K562 (cell line): Measurements from ENCODE around the gene ABHD4. TPM values are rescaled to one million over a fixed set of nuclear protein-coding genes. Genes with fewer than 3 reads are reported as not detected.
A peak's percentile ranks its signal among the peaks of the same experiment; 100 is the strongest.

Experiments used
- ATAC-seq: fragments of 200-7000 bp; cut with Tn5 transposase; 3 replicates; pipeline ENCODE4 v1.9.1; 2020; ENCODE audit warnings: moderate library complexity
- BruUV-seq: library from RNA; stranded (reverse); fragments of 400-500 nt; replicated peaks from 2 replicates; lab custom pipeline; 2021; lab: Mats Ljungman, UMichigan
- CTCF ChIA-PET: fragments of 300-600 bp; formaldehyde crosslinking; extraction: SDS; loops from one replicate; lab custom pipeline; 2021; ENCODE audit warnings: low intra/inter-chr PET ratio; lab: Yijun Ruan, JAX
- POLR2A ChIA-PET: fragments of 300-600, 350-650 bp; sonication (Branson Sonifier 250); formaldehyde crosslinking; extraction: SDS; loops from one replicate; lab custom pipeline; 2021; ENCODE audit warnings: antibody characterized with exemption, inconsistent platforms; lab: Yijun Ruan, JAX
- DNase-seq, 4 experiments: peaks; one replicate each; pipeline versions ENCODE4 v3.0.0 to v3.0.0-alpha.2; 2011 to 2018; ENCODE audit warnings: low spot score in 3 of 4, mixed read lengths in 3 of 4; ENCODE audit errors: extremely low read depth in 1 of 4
- FAIRE-seq: peaks from 2 replicates; lab custom pipeline; 2011; peaks lifted over from hg19 to GRCh38; lab: Jason Lieb, UNC
- H2AFZ ChIP-seq: 2 replicates; pipeline ENCODE4 v1.6.0; 2011; ENCODE audit warnings: low read depth, low read length, control low read depth, inconsistent platforms
- H3K27ac ChIP-seq: fragments of 200-600 bp; 3 replicates; pipeline ENCODE4 v1.8.0; 2011; ENCODE audit warnings: low read depth, mild to moderate bottlenecking, control low read depth, inconsistent platforms, low read length, moderate library complexity, mixed read lengths; ENCODE audit errors: extremely low read depth
- H3K27me3 ChIP-seq, 2 experiments: fragments of 300-600 bp in 1 of 2; 2 replicates in 1 of 2; 3 replicates in 1 of 2; pipeline versions ENCODE4 v1.6.0 to v1.8.0; 2011; ENCODE audit warnings: inconsistent platforms in 2 of 2, low read length in 2 of 2, mild to moderate bottlenecking in 1 of 2, mixed read lengths in 1 of 2, moderate library complexity in 1 of 2; ENCODE audit not compliant: control insufficient read depth in 2 of 2, insufficient read depth in 2 of 2
- H3K36me3 ChIP-seq: fragments of 300-600 bp; 3 replicates; pipeline ENCODE4 v1.8.0; 2011; ENCODE audit warnings: mild to moderate bottlenecking, low read length, inconsistent platforms; ENCODE audit not compliant: control insufficient read depth, insufficient read depth
- H3K4me1 ChIP-seq, 2 experiments: fragments of 200-600 bp in 1 of 2; replicated peaks in 1 of 2; 2 replicates in 1 of 2; 3 replicates in 1 of 2; pipeline versions ENCODE4 v1.5.1 to v1.8.0; 2011; ENCODE audit warnings: inconsistent platforms in 2 of 2, low read length in 2 of 2, mild to moderate bottlenecking in 1 of 2, mixed read lengths in 1 of 2, moderate library complexity in 1 of 2; ENCODE audit not compliant: control insufficient read depth in 2 of 2, insufficient read depth in 2 of 2
- H3K4me2 ChIP-seq: 2 replicates; pipeline ENCODE4 v1.6.1; 2011; ENCODE audit warnings: low read length, control low read depth, inconsistent platforms, mixed read lengths; ENCODE audit not compliant: insufficient read depth
- H3K4me3 ChIP-seq: fragments of 200-600 bp; sonication (generic), shearing (Covaris generic); 2 replicates; pipeline ENCODE4 v1.5.1; 2016; ENCODE audit warnings: control low read depth, inconsistent platforms
- H3K79me2 ChIP-seq: fragments of 200-600 bp; 3 replicates; pipeline ENCODE4 v1.8.0; 2011; ENCODE audit warnings: low read length, inconsistent platforms; ENCODE audit not compliant: control insufficient read depth, insufficient read depth
- H3K9ac ChIP-seq, 2 experiments: 2 replicates each; pipeline versions ENCODE4 v1.6.0 to v1.6.1; 2011; ENCODE audit warnings: low read depth in 2 of 2, low read length in 2 of 2, control low read depth in 1 of 2, inconsistent platforms in 1 of 2, mild to moderate bottlenecking in 1 of 2, mixed read lengths in 1 of 2; ENCODE audit not compliant: insufficient read depth in 1 of 2
- H3K9me1 ChIP-seq: one replicate; pipeline ENCODE4 v1.6.0; 2011; ENCODE audit warnings: inconsistent platforms, mild to moderate bottlenecking, low read length, moderate library complexity; ENCODE audit not compliant: control insufficient read depth, insufficient read depth
- H3K9me3 ChIP-seq: replicated peaks from 2 replicates; pipeline ENCODE4 v1.5.1; 2011; ENCODE audit warnings: low read depth, low read length, inconsistent platforms; ENCODE audit not compliant: control insufficient read depth, insufficient read depth
- H4K20me1 ChIP-seq: replicated peaks from 2 replicates; pipeline ENCODE4 v1.6.1; 2011; ENCODE audit warnings: low read length, inconsistent platforms, mixed read lengths; ENCODE audit not compliant: control insufficient read depth, insufficient read depth
- ASH1L ChIP-seq: fragments of 450-650 bp; IDR thresholded peaks from 2 replicates; pipeline ENCODE4 v1.6.1; 2018; ENCODE audit warnings: borderline replicate concordance, mild to moderate bottlenecking, low read depth; ENCODE audit not compliant: partially characterized antibody
- CBFA2T2 ChIP-seq: fragments of 450-650 bp; conservative IDR thresholded peaks from 2 replicates; pipeline ENCODE4 v1.6.1; 2017; ENCODE audit warnings: mild to moderate bottlenecking
- E2F1 ChIP-seq: sonication (generic); formaldehyde crosslinking; IDR thresholded peaks from 2 replicates; pipeline ENCODE4 v1.8.1; 2023; ENCODE audit warnings: mild to moderate bottlenecking, missing genetic modification reagents, moderate library complexity
- FOSL1 ChIP-seq: fragments of 200-800 bp; sonication (Bioruptor generic); conservative IDR thresholded peaks from 2 replicates; pipeline ENCODE4 v1.6.1; 2016; ENCODE audit warnings: missing genetic modification characterization, missing compliant biosample characterization
- FOXP4 ChIP-seq: sonication (generic); formaldehyde crosslinking; IDR thresholded peaks from 2 replicates; pipeline ENCODE4 v1.8.0; 2022; ENCODE audit warnings: mild to moderate bottlenecking, missing genetic modification reagents, borderline replicate concordance
- KAT7 ChIP-seq: sonication (generic); formaldehyde crosslinking; IDR thresholded peaks from 2 replicates; pipeline ENCODE4 v1.8.0; 2022; ENCODE audit warnings: missing genetic modification reagents, mild to moderate bottlenecking, borderline replicate concordance
- MAFF ChIP-seq: IDR thresholded peaks from 2 replicates; pipeline ENCODE4 v1.6.1; 2012; ENCODE audit warnings: low read length, improper control_type of control experiment
- MNT ChIP-seq, 2 experiments: fragments of 450-650 bp; conservative IDR thresholded peaks; 2 replicates each; pipeline ENCODE4 v1.6.1; 2017; ENCODE audit warnings: mild to moderate bottlenecking in 2 of 2, moderate library complexity in 2 of 2
- POLR2AphosphoS2 ChIP-seq: IDR thresholded peaks from 2 replicates; pipeline ENCODE4 v1.6.1; 2012; ENCODE audit warnings: low read length, improper control_type of control experiment
- STAG1 ChIP-seq: sonication (generic); formaldehyde crosslinking; IDR thresholded peaks from 2 replicates; pipeline ENCODE4 v1.5.0; 2020; ENCODE audit warnings: missing genetic modification reagents, borderline replicate concordance
- STAT5B ChIP-seq: fragments of 250-450 bp; sonication (Bioruptor Pico); IDR thresholded peaks from 2 replicates; pipeline ENCODE4 v1.8.0; 2021; ENCODE audit warnings: mild to moderate bottlenecking, inconsistent platforms
- SUPT5H ChIP-seq: fragments of 450-650 bp; IDR thresholded peaks from 2 replicates; pipeline ENCODE4 v1.6.1; 2016
- ZFP91 ChIP-seq: sonication (generic); formaldehyde crosslinking; IDR thresholded peaks from 2 replicates; pipeline ENCODE4 v1.8.0; 2022; ENCODE audit warnings: mild to moderate bottlenecking, missing genetic modification reagents
- ZFX ChIP-seq: sonication (generic); formaldehyde crosslinking; IDR thresholded peaks from 2 replicates; pipeline ENCODE4 v1.8.0; 2022; ENCODE audit warnings: mild to moderate bottlenecking, missing genetic modification reagents, moderate library complexity
- ZNF436 ChIP-seq: fragments of 250-450, 450-650 bp; sonication (Bioruptor Pico); formaldehyde crosslinking; IDR thresholded peaks from 2 replicates; pipeline ENCODE4 v1.7.0; 2020; ENCODE audit warnings: mild to moderate bottlenecking
- WGBS: fragments of 100-300 bp; shearing (Covaris generic); methylation state at CpG from one replicate; pipeline ENCODE4 v1.1.6; 2016; ENCODE audit warnings: low coverage, mixed read lengths; ENCODE audit not compliant: insufficient coverage; ENCODE audit errors: missing lambda C conversion rate; 5-methylcytosine and 5-hydroxymethylcytosine counted together
- in situ Hi-C: fragments of 300-500 bp; cut with MboI; formaldehyde crosslinking; loops from 4 replicates; pipeline ENCODE4 v1.15.0; 2018; ENCODE audit warnings: inconsistent platforms, mixed read lengths
- intact Hi-C: fragments of 100-400 bp; cut with micrococcal nuclease; formaldehyde crosslinking; loops from 2 replicates; pipeline ENCODE4 v1.14.2; 2022
- polyA plus RNA-seq, 8 experiments: library from polyadenylated mRNA; depleted of rRNA in 4 of 8; stranded (reverse) in 5 of 8; unstranded in 3 of 8; fragments of >200 nt; fragmentation: Nextera tagmentation in 2 of 8; fragmentation: Illumina TruSeq in 1 of 8; extraction: Ambion mirVana in 2 of 8; extraction: Trizol in 1 of 8; gene quantifications; 2 replicates each; pipeline versions ENCODE4 v1.2.1 to v1.2.3, GENCODE V29; 2011 to 2014; ENCODE audit warnings: inconsistent platforms in 1 of 8, missing spikeins in 1 of 8
- total RNA-seq, 7 experiments: library from RNA; depleted of rRNA in 6 of 7; stranded (reverse); fragments of >200 nt in 6 of 7; fragmentation: Illumina TruSeq in 2 of 7; extraction: Trizol in 2 of 7; gene quantifications; 2 replicates each; pipeline versions ENCODE4 v1.2.1 to v1.2.3, GENCODE V29; 2011 to 2021; ENCODE audit warnings: low replicate concordance in 1 of 7

The ABHD4 gene
- total and polyA plus RNA-seq, 9 of the 15 experiments (the other 6 are each of a cell fraction or from before 2014, with no cell fraction given), result 3.6 to 12.0 (median 7.2) TPM

GRCh38 chr14:22598896-22599244 is 770 bp downstream of the ABHD4 start:
- H3K9me3 ChIP-seq, result no peaks in the 10 kb centered on the region
- no TSS peak for BruUV-seq
- peak overlapping the region; percentile 87 for H3K4me2 ChIP-seq
- in situ Hi-C loops, result no loop called here
- peak overlapping the region; percentile 56 for H3K4me3 ChIP-seq
- peaks cover 14% of the 10 kb centered on the region for H3K79me2 ChIP-seq
- peaks cover 16 to 41% of the 10 kb centered on the region in 2 experiments; a peak in 4 of 5 replicates for H3K4me1 ChIP-seq
- H3K27ac ChIP-seq, result peak overlapping the region; percentile 72
- CTCF ChIA-PET, result no interaction called here
- H3K36me3 ChIP-seq, result peaks cover 17% of the 10 kb centered on the region; the same call in 2 of the 3 replicates
- peak overlapping the region in 1 of 2 experiments; percentile 68; a peak in 3 of 4 replicates for H3K9ac ChIP-seq
- POLR2A ChIA-PET, result interaction anchor here (0.9 to 1.6 kb wide), 3 partner anchors 9 to 167 kb away, joined by 3 to 8 read pairs (median 4); partner anchors contain the start of gene OXA1L
- ATAC-seq (peak; percentile 82), DNase-seq (peak; percentile 53 to 68 (median 60)), FAIRE-seq (peak; percentile 75)
- H3K9me1 ChIP-seq, result peaks cover 2% of the 10 kb centered on the region
- peak overlapping the region; percentile 89 for H2AFZ ChIP-seq
- no peaks in the 10 kb centered on the region for H3K27me3 ChIP-seq
- intact Hi-C loops, result no loop called here
- H4K20me1 ChIP-seq, result no peaks in the 10 kb centered on the region
- 0% methylated on average over 5 of the region's 5 CpGs for WGBS
- TF ChIP-seq ASH1L (no peak), CBFA2T2 (no peak), MAFF (peak; percentile 65), ZFP91 (CRISPR knock-in tag) (no peak), KAT7 (CRISPR knock-in tag) (no peak), STAG1 (no peak), MNT (conservative IDR thresholded peaks at IDR 0.05) (no peak), ZFX (CRISPR knock-in tag) (peak; percentile 17; the same call in 1 of the 2 replicates), FOSL1 (tag) (peak; percentile 68), STAT5B (CRISPR knock-in tag) (no peak), POLR2AphosphoS2 (no peak), SUPT5H (no peak), ZNF436 (CRISPR knock-in tag) (no peak), FOXP4 (no peak), E2F1 (CRISPR knock-in tag) (no peak)
